ENCODE data around the gene PIPOX. TPM values are rescaled to one million over a fixed set of nuclear protein-coding genes. Genes with fewer than 3 reads are reported as not detected.

The PIPOX gene
- total RNA-seq, 2 experiments from 2014 or later = 1.5 to 2.4 TPM

GRCh38 chr17:29022074-29022473 lies 20.9 kb upstream of the PIPOX start:
- Mint-ChIP-seq H3K9me3 (no peaks in the 10 kb centered on the region), H3K4me3 (no peak overlapping the region), H3K4me1 (ENCODE audit: low read depth) (peaks cover 4% of the 10 kb centered on the region), H3K27me3 (peaks cover 38% of the 10 kb centered on the region), H3K27ac (no peak overlapping the region), H3K36me3 (no peaks in the 10 kb centered on the region)
- intact Hi-C loops (cut with micrococcal nuclease) = no loop called here
- no peak for DNase-seq
- POLR2A ChIA-PET = no interaction called here
- CTCF ChIA-PET = interaction anchor here (1.0 kb wide), 1 partner anchor 56 kb away, joined by 3 read pairs; no protein-coding TSS in a partner anchor

- intact Hi-C loops (cut with micrococcal nuclease) = no loop called here
- no peak overlapping the region for H3K4me3 Mint-ChIP-seq
- no peak for DNase-seq
- H3K36me3 Mint-ChIP-seq = no peaks in the 10 kb centered on the region
- peaks cover 33% of the 10 kb centered on the region for H3K27me3 Mint-ChIP-seq
- H3K9me3 Mint-ChIP-seq = no peaks in the 10 kb centered on the region
- CTCF ChIA-PET = interaction anchor here (1.1 kb wide), 1 partner anchor 100 kb away, joined by 4 read pairs; no protein-coding TSS in a partner anchor
- no peak overlapping the region for H3K27ac Mint-ChIP-seq
- H3K4me1 Mint-ChIP-seq (ENCODE audit: low read depth) = peaks cover 3% of the 10 kb centered on the region
- POLR2A ChIA-PET = no interaction called here
Observed at GRCh38 chr17:29024316-29024952, 18.5 kb upstream of the PIPOX start.

- Mint-ChIP-seq H3K27me3 (peaks cover 38% of the 10 kb centered on the region), H3K4me1 (ENCODE audit: low read depth) (no peaks in the 10 kb centered on the region), H3K9me3 (peaks cover 13% of the 10 kb centered on the region), H3K27ac (no peak overlapping the region), H3K4me3 (no peak overlapping the region), H3K36me3 (no peaks in the 10 kb centered on the region)
- intact Hi-C loops (cut with micrococcal nuclease) = no loop called here
- no peak for DNase-seq
- POLR2A ChIA-PET = no interaction called here
- CTCF ChIA-PET = interaction anchor here (1.5 kb wide), 1 partner anchor 66 kb away, joined by 4 read pairs; no protein-coding TSS in a partner anchor
Observed at GRCh38 chr17:29031488-29031887, 11.5 kb upstream of the PIPOX start.

- no peak for DNase-seq
- Mint-ChIP-seq H3K36me3 (no peaks in the 10 kb centered on the region), H3K27ac (no peak overlapping the region), H3K4me3 (no peak overlapping the region), H3K27me3 (peaks cover 34% of the 10 kb centered on the region), H3K4me1 (ENCODE audit: low read depth) (no peaks in the 10 kb centered on the region), H3K9me3 (peaks cover 13% of the 10 kb centered on the region)
- intact Hi-C loops (cut with micrococcal nuclease) = no loop called here
- ChIA-PET CTCF (interaction anchor here (1.5 to 1.6 kb wide), 2 partner anchors 66 to 85 kb away, joined by 4 to 6 read pairs; no protein-coding TSS in a partner anchor), POLR2A (no interaction called here)
Observed at GRCh38 chr17:29032013-29032856, 10.7 kb upstream of the PIPOX start.

- POLR2A ChIA-PET = no interaction called here
- CTCF ChIA-PET = interaction anchor here (1.5 to 1.7 kb wide), 3 partner anchors 67 to 85 kb away, joined by 4 to 6 read pairs (median 4); no protein-coding TSS in a partner anchor
Observed at GRCh38 chr17:29032857-29033197, 10.1 kb upstream of the PIPOX start.

GRCh38 chr17:29034510-29034909 lies 8.4 kb upstream of the PIPOX start:
- ChIA-PET CTCF (interaction anchor here (1.4 to 1.7 kb wide), 2 partner anchors 69 to 84 kb away, joined by 3 to 4 read pairs; no protein-coding TSS in a partner anchor), POLR2A (no interaction called here)
- DNase-seq = no peak
- Mint-ChIP-seq H3K36me3 (no peaks in the 10 kb centered on the region), H3K9me3 (peaks cover 13% of the 10 kb centered on the region), H3K4me1 (ENCODE audit: low read depth) (no peaks in the 10 kb centered on the region), H3K27me3 (peaks cover 31% of the 10 kb centered on the region), H3K4me3 (no peak overlapping the region), H3K27ac (no peak overlapping the region)
- intact Hi-C loops (cut with micrococcal nuclease) = no loop called here

More at GRCh38 chr17:29032857-29033197, 10.1 kb upstream of the PIPOX start:
- H3K27ac Mint-ChIP-seq = no peak overlapping the region
- H3K27me3 Mint-ChIP-seq = peaks cover 33% of the 10 kb centered on the region
- no peak for DNase-seq
- H3K4me3 Mint-ChIP-seq = no peak overlapping the region
- intact Hi-C loops (cut with micrococcal nuclease) = no loop called here
- peaks cover 13% of the 10 kb centered on the region for H3K9me3 Mint-ChIP-seq
- no peaks in the 10 kb centered on the region for H3K4me1 Mint-ChIP-seq (ENCODE audit: low read depth)
- H3K36me3 Mint-ChIP-seq = no peaks in the 10 kb centered on the region

- H3K4me3 Mint-ChIP-seq = no peak overlapping the region
- peaks cover 13% of the 10 kb centered on the region for H3K9me3 Mint-ChIP-seq
- intact Hi-C loops (cut with micrococcal nuclease) = no loop called here
- DNase-seq = no peak
- peaks cover 20% of the 10 kb centered on the region for H3K27me3 Mint-ChIP-seq
- POLR2A ChIA-PET = no interaction called here
- no peaks in the 10 kb centered on the region for H3K4me1 Mint-ChIP-seq (ENCODE audit: low read depth)
- H3K27ac Mint-ChIP-seq = no peak overlapping the region
- no peaks in the 10 kb centered on the region for H3K36me3 Mint-ChIP-seq
- CTCF ChIA-PET = no interaction called here
Observed at GRCh38 chr17:29036584-29036983, 6.4 kb upstream of the PIPOX start.

GRCh38 chr17:29037739-29038084 lies 5.2 kb upstream of the PIPOX start:
- ChIA-PET POLR2A (no interaction called here), CTCF (interaction anchor here (1.2 kb wide), 1 partner anchor 72 kb away, joined by 3 read pairs; no protein-coding TSS in a partner anchor)
- Mint-ChIP-seq H3K27me3 (peaks cover 15% of the 10 kb centered on the region), H3K27ac (no peak overlapping the region), H3K4me3 (no peak overlapping the region), H3K9me3 (peaks cover 13% of the 10 kb centered on the region), H3K4me1 (ENCODE audit: low read depth) (peaks cover 4% of the 10 kb centered on the region), H3K36me3 (no peaks in the 10 kb centered on the region)
- intact Hi-C loops (cut with micrococcal nuclease) = no loop called here
- no peak for DNase-seq

GRCh38 chr17:29038085-29038795 lies 4.7 kb upstream of the PIPOX start:
- no peak overlapping the region for H3K4me3 Mint-ChIP-seq
- H3K27me3 Mint-ChIP-seq = peaks cover 14% of the 10 kb centered on the region
- H3K9me3 Mint-ChIP-seq = peaks cover 13% of the 10 kb centered on the region
- ChIA-PET POLR2A (no interaction called here), CTCF (interaction anchor here (0.7 to 1.2 kb wide), 3 partner anchors 73 to 86 kb away, joined by 3 read pairs; no protein-coding TSS in a partner anchor)
- H3K27ac Mint-ChIP-seq = no peak overlapping the region
- intact Hi-C loops (cut with micrococcal nuclease) = no loop called here
- H3K36me3 Mint-ChIP-seq = no peaks in the 10 kb centered on the region
- H3K4me1 Mint-ChIP-seq (ENCODE audit: low read depth) = peaks cover 4% of the 10 kb centered on the region
- no peak for DNase-seq

- Mint-ChIP-seq H3K4me1 (ENCODE audit: low read depth) (peaks cover 4% of the 10 kb centered on the region), H3K27ac (no peak overlapping the region), H3K9me3 (peaks cover 4% of the 10 kb centered on the region), H3K27me3 (peaks cover 14% of the 10 kb centered on the region), H3K4me3 (no peak overlapping the region), H3K36me3 (no peaks in the 10 kb centered on the region)
- intact Hi-C loops (cut with micrococcal nuclease) = no loop called here
- ChIA-PET POLR2A (no interaction called here), CTCF (no interaction called here)
- DNase-seq = no peak
Observed at GRCh38 chr17:29039764-29040598, 3.0 kb upstream of the PIPOX start.

- DNase-seq = no peak
- Mint-ChIP-seq H3K36me3 (no peaks in the 10 kb centered on the region), H3K4me1 (ENCODE audit: low read depth) (peaks cover 4% of the 10 kb centered on the region), H3K4me3 (no peak overlapping the region), H3K9me3 (no peaks in the 10 kb centered on the region), H3K27me3 (peaks cover 9% of the 10 kb centered on the region), H3K27ac (no peak overlapping the region)
- intact Hi-C loops (cut with micrococcal nuclease) = no loop called here
- ChIA-PET CTCF (no interaction called here), POLR2A (no interaction called here)
Observed at GRCh38 chr17:29041091-29041490, 1.9 kb upstream of the PIPOX start.
